Parathyroid adenoma (tissue), 2 donors: ENCODE results near the gene CNTN1.

Experiments used
- H2AFZ ChIP-seq: fragments of 300-600 bp; sonication (generic); one replicate; pipeline ENCODE4 v1.7.0; 2017; ENCODE audit warnings: antibody characterized with exemption, mild to moderate bottlenecking
- H3K27ac ChIP-seq: fragments of 300-600 bp; sonication (generic); one replicate; pipeline ENCODE4 v1.7.0; 2017
- H3K27me3 ChIP-seq: fragments of 300-600 bp; sonication (generic); one replicate; pipeline ENCODE4 v1.7.0; 2017; ENCODE audit warnings: low read length; ENCODE audit not compliant: control insufficient read depth, insufficient read depth
- H3K36me3 ChIP-seq: fragments of 300-600 bp; sonication (generic); one replicate; pipeline ENCODE4 v1.7.0; 2017; ENCODE audit warnings: low read length; ENCODE audit not compliant: control insufficient read depth, insufficient read depth
- H3K4me1 ChIP-seq: fragments of 300-600 bp; sonication (generic); one replicate; pipeline ENCODE4 v1.7.0; 2017; ENCODE audit warnings: control low read depth
- H3K4me2 ChIP-seq: fragments of 300-600 bp; sonication (generic); one replicate; pipeline ENCODE4 v1.7.0; 2017; ENCODE audit warnings: low read length
- H3K4me3 ChIP-seq: fragments of 300-600 bp; sonication (generic); one replicate; pipeline ENCODE4 v1.7.0; 2017; ENCODE audit warnings: low read depth, low read length
- H3K79me2 ChIP-seq: fragments of 300-600 bp; sonication (generic); one replicate; pipeline ENCODE4 v1.7.0; 2017; ENCODE audit warnings: control low read depth
- H3K9ac ChIP-seq: fragments of 300-600 bp; sonication (generic); one replicate; pipeline ENCODE4 v1.7.0; 2017; ENCODE audit warnings: mild to moderate bottlenecking
- H3K9me3 ChIP-seq: fragments of 300-600 bp; sonication (generic); one replicate; pipeline ENCODE4 v1.7.0; 2017; ENCODE audit warnings: low read length; ENCODE audit not compliant: control insufficient read depth
- TF ChIP-seq, protein P1 (sequence below): fragments of 300-600 bp; sonication (generic); IDR thresholded peaks from one replicate; pipeline ENCODE4 v1.7.0; 2017; ENCODE audit warnings: antibody characterized with exemption, mild to moderate bottlenecking
- donor health status: primary hyperparathyroidism.

The CNTN1 gene

DNA sequence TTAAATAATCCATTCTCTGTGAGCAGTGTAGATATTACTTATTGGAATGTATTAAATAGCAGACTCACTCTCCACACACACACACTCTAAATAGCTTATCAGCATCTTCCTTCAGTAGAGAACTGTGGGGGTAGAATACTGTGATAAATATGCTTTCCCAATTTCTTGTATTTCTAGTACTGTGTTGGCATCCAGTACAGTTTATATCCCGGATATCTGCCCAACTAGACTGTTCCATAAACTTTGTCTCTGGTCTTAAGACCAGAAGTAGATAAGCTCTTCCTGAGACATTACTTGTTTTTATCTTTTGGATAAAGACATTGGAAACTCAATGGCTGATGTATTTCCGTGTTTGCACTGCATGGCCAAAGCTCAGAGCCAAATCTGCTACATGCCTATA lies 359.7 kb downstream of the CNTN1 start:
- Histone ChIP-seq H3K27ac (no peak overlapping the region), H3K4me2 (no peak overlapping the region), H3K27me3 (no peaks in the 10 kb centered on the region), H2AFZ (no peak overlapping the region), H3K4me1 (no peaks in the 10 kb centered on the region), H3K9me3 (no peaks in the 10 kb centered on the region), H3K9ac (no peak overlapping the region), H3K36me3 (no peaks in the 10 kb centered on the region), H3K4me3 (no peak overlapping the region), H3K79me2 (no peaks in the 10 kb centered on the region)
- TF ChIP-seq, protein P1, sequence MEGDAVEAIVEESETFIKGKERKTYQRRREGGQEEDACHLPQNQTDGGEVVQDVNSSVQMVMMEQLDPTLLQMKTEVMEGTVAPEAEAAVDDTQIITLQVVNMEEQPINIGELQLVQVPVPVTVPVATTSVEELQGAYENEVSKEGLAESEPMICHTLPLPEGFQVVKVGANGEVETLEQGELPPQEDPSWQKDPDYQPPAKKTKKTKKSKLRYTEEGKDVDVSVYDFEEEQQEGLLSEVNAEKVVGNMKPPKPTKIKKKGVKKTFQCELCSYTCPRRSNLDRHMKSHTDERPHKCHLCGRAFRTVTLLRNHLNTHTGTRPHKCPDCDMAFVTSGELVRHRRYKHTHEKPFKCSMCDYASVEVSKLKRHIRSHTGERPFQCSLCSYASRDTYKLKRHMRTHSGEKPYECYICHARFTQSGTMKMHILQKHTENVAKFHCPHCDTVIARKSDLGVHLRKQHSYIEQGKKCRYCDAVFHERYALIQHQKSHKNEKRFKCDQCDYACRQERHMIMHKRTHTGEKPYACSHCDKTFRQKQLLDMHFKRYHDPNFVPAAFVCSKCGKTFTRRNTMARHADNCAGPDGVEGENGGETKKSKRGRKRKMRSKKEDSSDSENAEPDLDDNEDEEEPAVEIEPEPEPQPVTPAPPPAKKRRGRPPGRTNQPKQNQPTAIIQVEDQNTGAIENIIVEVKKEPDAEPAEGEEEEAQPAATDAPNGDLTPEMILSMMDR, result no peak

DNA sequence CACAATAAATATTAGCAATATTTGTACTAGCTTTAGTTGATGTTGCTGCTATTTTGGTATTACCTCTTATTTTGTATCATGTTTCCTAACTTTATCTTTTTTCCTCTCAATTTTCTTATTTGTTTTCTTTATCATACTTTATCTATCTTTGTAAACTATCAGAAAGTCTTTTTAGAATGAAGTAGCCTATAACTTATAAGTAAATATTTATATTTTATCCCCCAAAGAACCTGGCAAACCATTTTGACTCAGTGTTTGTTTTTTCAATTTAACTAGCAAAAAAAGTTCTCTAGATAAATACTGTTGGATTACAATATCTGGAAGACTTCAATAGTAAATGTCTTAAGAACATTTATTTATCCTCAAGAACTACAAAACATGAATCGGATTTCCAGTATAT lies 360.2 kb downstream of the CNTN1 start:
- Histone ChIP-seq H3K9ac (no peak overlapping the region), H3K27me3 (no peaks in the 10 kb centered on the region), H3K4me3 (no peak overlapping the region), H3K36me3 (no peaks in the 10 kb centered on the region), H3K9me3 (no peaks in the 10 kb centered on the region), H3K4me2 (no peak overlapping the region), H3K79me2 (no peaks in the 10 kb centered on the region), H3K4me1 (no peaks in the 10 kb centered on the region), H3K27ac (no peak overlapping the region), H2AFZ (no peak overlapping the region)
- TF ChIP-seq, protein P1, result no peak

DNA sequence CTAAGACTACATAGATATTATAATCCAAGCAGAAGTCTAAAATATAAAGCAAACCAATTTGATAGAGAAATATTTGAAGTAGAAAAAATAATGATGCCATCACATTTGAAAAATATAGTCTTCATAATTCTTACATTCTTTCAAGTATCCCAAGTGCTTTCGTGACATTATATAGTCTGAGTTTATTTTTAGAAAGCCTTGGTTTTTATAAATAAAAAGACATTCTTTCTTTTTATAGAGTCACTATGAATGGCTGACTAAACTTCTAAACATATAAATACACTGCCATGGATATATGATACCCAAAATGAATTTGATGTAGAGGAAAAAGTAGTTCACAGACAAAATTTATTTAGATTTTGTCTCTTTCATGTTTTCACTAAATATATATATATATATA lies 360.8 kb downstream of the CNTN1 start:
- Histone ChIP-seq H3K27ac (no peak overlapping the region), H3K27me3 (no peaks in the 10 kb centered on the region), H2AFZ (no peak overlapping the region), H3K4me3 (no peak overlapping the region), H3K9me3 (no peaks in the 10 kb centered on the region), H3K9ac (no peak overlapping the region), H3K79me2 (no peaks in the 10 kb centered on the region), H3K4me1 (no peaks in the 10 kb centered on the region), H3K36me3 (no peaks in the 10 kb centered on the region), H3K4me2 (no peak overlapping the region)
- TF ChIP-seq, protein P1, result no peak

DNA sequence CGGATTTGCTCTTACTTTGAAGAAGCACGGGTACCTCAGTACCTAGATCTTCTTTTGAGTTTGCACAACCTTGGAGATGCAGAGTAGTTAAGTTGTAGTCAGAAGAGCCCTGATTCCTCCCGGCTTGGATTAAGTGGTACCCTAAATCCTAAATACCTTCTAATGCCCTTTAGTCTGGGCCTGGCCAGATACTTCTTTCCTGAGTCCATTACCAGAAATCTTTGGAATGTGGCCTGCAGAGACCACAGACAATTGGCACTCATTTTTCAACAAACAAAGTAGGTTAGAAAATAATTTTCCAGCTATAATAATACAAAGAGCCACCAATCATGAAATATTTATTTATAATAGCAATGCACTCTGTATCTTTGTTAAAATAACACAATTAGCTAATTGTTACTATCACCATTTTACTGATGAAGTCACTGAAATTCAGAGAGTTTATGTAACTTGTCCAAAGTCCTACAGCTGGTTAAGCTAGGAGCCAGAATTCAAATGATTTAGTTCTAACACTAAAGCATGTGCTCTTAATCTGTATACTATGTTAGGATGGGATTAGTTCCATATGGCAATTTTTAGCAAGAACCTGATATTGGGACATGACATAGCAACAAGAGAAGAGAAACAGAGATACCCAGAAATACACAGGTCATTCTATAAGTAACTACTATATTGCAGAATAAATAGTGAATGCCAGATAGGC lies 363.8 kb downstream of the CNTN1 start:
- Histone ChIP-seq H3K4me2 (no peak overlapping the region), H3K4me1 (no peaks in the 10 kb centered on the region), H3K9ac (no peak overlapping the region), H3K4me3 (no peak overlapping the region), H3K79me2 (no peaks in the 10 kb centered on the region), H3K27me3 (no peaks in the 10 kb centered on the region), H2AFZ (no peak overlapping the region), H3K36me3 (no peaks in the 10 kb centered on the region), H3K9me3 (no peaks in the 10 kb centered on the region), H3K27ac (no peak overlapping the region)
- TF ChIP-seq, protein P1, result no peak

DNA sequence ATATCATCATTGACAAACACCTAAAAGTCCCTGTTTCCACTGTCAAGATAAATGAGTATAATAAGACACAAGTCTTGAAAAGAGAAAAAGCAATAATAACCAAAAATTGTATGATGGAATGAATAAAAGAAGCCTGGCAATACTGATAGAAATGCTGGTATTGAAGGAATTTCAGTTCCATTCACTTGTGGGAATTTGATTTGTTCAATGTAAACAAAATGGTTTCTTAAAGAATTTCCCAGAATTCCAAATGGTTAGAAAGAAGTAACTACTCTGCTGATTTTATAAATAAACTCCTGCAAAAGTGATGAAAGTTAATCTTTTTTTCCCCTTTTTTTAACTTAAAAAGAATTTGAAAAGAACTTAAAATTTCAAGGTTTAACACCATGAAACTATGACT lies 366.0 kb downstream of the CNTN1 start:
- no peak overlapping the region for H3K27ac ChIP-seq

More for the DNA sequence above, 366.0 kb downstream of the CNTN1 start:
- Histone ChIP-seq H3K4me3 (no peak overlapping the region), H3K36me3 (no peaks in the 10 kb centered on the region), H3K79me2 (no peaks in the 10 kb centered on the region), H3K9ac (no peak overlapping the region), H3K27me3 (no peaks in the 10 kb centered on the region), H2AFZ (no peak overlapping the region), H3K9me3 (no peaks in the 10 kb centered on the region), H3K4me2 (no peak overlapping the region), H3K4me1 (no peaks in the 10 kb centered on the region)
- TF ChIP-seq, protein P1, result no peak
